ENCODE measurements around the gene TREH.
"Not testable (repeated sequence)": the region's sequence is repeated elsewhere in the genome, so short reads cannot be mapped to it uniquely, and the experiment has no call there.

Gene TREH

GRCh38 chr11:118627566-118627965, 51.9 kb downstream of the TREH start:
- no peak for DNase-seq

GRCh38 chr11:118625976-118626375, 53.5 kb downstream of the TREH start:
- no peak for DNase-seq

GRCh38 chr11:118625036-118625690, 54.3 kb downstream of the TREH start:
- DNase-seq = no peak

- DNase-seq = peak; percentile 78
These were observed 56.2 kb downstream of the TREH start for GRCh38 chr11:118623269-118623655.

GRCh38 chr11:118622376-118623268, 56.8 kb downstream of the TREH start:
- DNase-seq = peak; percentile 98

GRCh38 chr11:118621784-118622375, 57.6 kb downstream of the TREH start:
- DNase-seq = no peak

- DNase-seq = peak; percentile 93
These were observed 58.2 kb downstream of the TREH start for GRCh38 chr11:118621071-118621783.

GRCh38 chr11:118620529-118621070, 58.9 kb downstream of the TREH start:
- DNase-seq = peak; percentile 81

- peak; percentile 93 for DNase-seq
These were observed 59.8 kb downstream of the TREH start for GRCh38 chr11:118619444-118620197.

GRCh38 chr11:118618991-118619375, 60.5 kb downstream of the TREH start:
- DNase-seq = peak; percentile 86

- peak; percentile 88 for DNase-seq
These were observed 61.1 kb downstream of the TREH start for GRCh38 chr11:118618115-118618990.

- DNase-seq = no peak
These were observed 63.5 kb downstream of the TREH start for GRCh38 chr11:118615976-118616371.

- DNase-seq = peak; percentile 92
These were observed 64.0 kb downstream of the TREH start for GRCh38 chr11:118615282-118615975.

GRCh38 chr11:118614511-118614910, 64.9 kb downstream of the TREH start:
- no peak for DNase-seq

- DNase-seq = no peak
These were observed 67.1 kb downstream of the TREH start for GRCh38 chr11:118612378-118612777.

GRCh38 chr11:118611433-118611795, 68.0 kb downstream of the TREH start:
- DNase-seq = not testable (repeated sequence)

- DNase-seq = peak; percentile 48
These were observed 68.5 kb downstream of the TREH start for GRCh38 chr11:118610773-118611432.

GRCh38 chr11:118610225-118610772, 69.2 kb downstream of the TREH start:
- no peak for DNase-seq

- no peak for DNase-seq
These were observed 69.8 kb downstream of the TREH start for GRCh38 chr11:118609380-118610224.

Measured in NCI-H226 (cell line).